ENCODE measurements around the gene STK32B.

The STK32B gene

GRCh38 chr4:5463361-5463760, 412.1 kb downstream of the STK32B start:
- DNase-seq: no peak
- TF ChIP-seq GATA1 (IDR thresholded peaks at IDR 0.05; ENCODE audit: low read depth, low read length) (no peak), POLR2A (IDR thresholded peaks at IDR 0.05; ENCODE audit: low read length) (no peak)

- TF ChIP-seq GATA1 (IDR thresholded peaks at IDR 0.05; ENCODE audit: low read depth, low read length): no peak
- no peak for TF ChIP-seq POLR2A (IDR thresholded peaks at IDR 0.05; ENCODE audit: low read length)
- DNase-seq: no peak
Measured at GRCh38 chr4:5463936-5464650, 412.8 kb downstream of the STK32B start.

- DNase-seq: no peak
- TF ChIP-seq POLR2A (IDR thresholded peaks at IDR 0.05; ENCODE audit: low read length) (no peak), GATA1 (IDR thresholded peaks at IDR 0.05; ENCODE audit: low read depth, low read length) (no peak)
Measured at GRCh38 chr4:5465529-5465928, 414.2 kb downstream of the STK32B start.

GRCh38 chr4:5465956-5466355, 414.7 kb downstream of the STK32B start:
- no peak for DNase-seq
- TF ChIP-seq POLR2A (IDR thresholded peaks at IDR 0.05; ENCODE audit: low read length): no peak
- TF ChIP-seq GATA1 (IDR thresholded peaks at IDR 0.05; ENCODE audit: low read depth, low read length): no peak

GRCh38 chr4:5467111-5467510, 415.8 kb downstream of the STK32B start:
- no peak for DNase-seq
- TF ChIP-seq GATA1 (IDR thresholded peaks at IDR 0.05; ENCODE audit: low read depth, low read length): no peak
- no peak for TF ChIP-seq POLR2A (IDR thresholded peaks at IDR 0.05; ENCODE audit: low read length)

- TF ChIP-seq POLR2A (IDR thresholded peaks at IDR 0.05; ENCODE audit: low read length) (no peak), GATA1 (IDR thresholded peaks at IDR 0.05; ENCODE audit: low read depth, low read length) (no peak)
- DNase-seq: no peak
Measured at GRCh38 chr4:5469151-5469775, 418.0 kb downstream of the STK32B start.

- TF ChIP-seq POLR2A (IDR thresholded peaks at IDR 0.05; ENCODE audit: low read length): no peak
- TF ChIP-seq GATA1 (IDR thresholded peaks at IDR 0.05; ENCODE audit: low read depth, low read length): no peak
- no peak for DNase-seq
Measured at GRCh38 chr4:5469861-5470260, 418.6 kb downstream of the STK32B start.

GRCh38 chr4:5470318-5471198, 419.3 kb downstream of the STK32B start:
- no peak for DNase-seq

GRCh38 chr4:5471206-5471605, 419.9 kb downstream of the STK32B start:
- TF ChIP-seq GATA1 (IDR thresholded peaks at IDR 0.05; ENCODE audit: low read depth, low read length) (no peak), POLR2A (IDR thresholded peaks at IDR 0.05; ENCODE audit: low read length) (no peak)
- no peak for DNase-seq

More at GRCh38 chr4:5470318-5471198, 419.3 kb downstream of the STK32B start:
- TF ChIP-seq POLR2A (IDR thresholded peaks at IDR 0.05; ENCODE audit: low read length) (no peak), GATA1 (IDR thresholded peaks at IDR 0.05; ENCODE audit: low read depth, low read length) (no peak)

GRCh38 chr4:5471691-5472090, 420.4 kb downstream of the STK32B start:
- no peak for DNase-seq
- no peak for TF ChIP-seq GATA1 (IDR thresholded peaks at IDR 0.05; ENCODE audit: low read depth, low read length)
- TF ChIP-seq POLR2A (IDR thresholded peaks at IDR 0.05; ENCODE audit: low read length): no peak

- no peak for DNase-seq
- TF ChIP-seq POLR2A (IDR thresholded peaks at IDR 0.05; ENCODE audit: low read length) (no peak), GATA1 (IDR thresholded peaks at IDR 0.05; ENCODE audit: low read depth, low read length) (no peak)
Measured at GRCh38 chr4:5472160-5472591, 420.9 kb downstream of the STK32B start.

GRCh38 chr4:5473125-5473524, 421.8 kb downstream of the STK32B start:
- TF ChIP-seq POLR2A (IDR thresholded peaks at IDR 0.05; ENCODE audit: low read length): no peak
- DNase-seq: no peak

GRCh38 chr4:5474756-5475155, 423.5 kb downstream of the STK32B start:
- TF ChIP-seq POLR2A (IDR thresholded peaks at IDR 0.05; ENCODE audit: low read length) (no peak), GATA1 (IDR thresholded peaks at IDR 0.05; ENCODE audit: low read depth, low read length) (no peak)
- DNase-seq: no peak

- TF ChIP-seq GATA1 (IDR thresholded peaks at IDR 0.05; ENCODE audit: low read depth, low read length) (no peak), POLR2A (IDR thresholded peaks at IDR 0.05; ENCODE audit: low read length) (no peak)
- no peak for DNase-seq
Measured at GRCh38 chr4:5477613-5478012, 426.3 kb downstream of the STK32B start.
